ENCODE measurements around the gene ITIH4. TPM values are rescaled to one million over a fixed set of nuclear protein-coding genes. Genes with fewer than 3 reads are reported as not detected.

The ITIH4 gene
- total and polyA plus RNA-seq, 7 donors: 1.3 to 90.8 (median 29.2) TPM

DNA sequence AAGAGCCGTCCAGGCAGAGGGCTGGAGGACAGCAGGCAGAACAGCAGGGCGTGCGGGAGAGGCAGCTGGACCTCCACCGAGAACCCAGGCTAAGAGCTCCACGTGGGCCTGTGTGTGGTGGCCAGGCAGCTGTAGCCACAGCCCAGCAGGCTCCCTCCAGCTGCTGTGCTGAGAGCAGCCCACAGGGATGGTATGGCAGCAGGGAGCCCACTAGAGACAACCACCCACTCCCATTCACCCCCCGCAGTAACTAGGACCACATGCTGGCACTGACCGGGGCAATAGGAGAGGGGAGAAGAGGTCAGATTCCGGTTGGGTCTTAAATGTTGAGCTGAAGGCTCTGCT lies 29.9 kb upstream of the ITIH4 start:
- Histone ChIP-seq H3K27ac (no peak overlapping the region), H3K4me1 (no peaks in the 10 kb centered on the region), H3K9me3 (no peaks in the 10 kb centered on the region), H3K27me3 (ENCODE audit: insufficient read depth in 3 of 3, low read length in 2 of 3) (no peaks in the 10 kb centered on the region), H3K36me3 (ENCODE audit: insufficient read depth in 1 of 2, low read depth in 1 of 2) (peaks cover 0 to 15% of the 10 kb centered on the region in 2 donors), H3K4me3 (no peak overlapping the region)
- TF ChIP-seq CTCF (IDR thresholded peaks at IDR 0.05): no peak
- 63 to 81% (median 69%) methylated on average over 8 of the region's 8 CpGs for WGBS, 3 donors
- DNase-seq (no peak), ATAC-seq (no peak)
- intact Hi-C loops (cut with DNase I): no loop called here

- 73 to 93% (median 80%) methylated on average over 8 of the region's 8 CpGs for WGBS, 3 donors
Measured at GRCh38 chr3:52859686-52860423, 29.4 kb upstream of the ITIH4 start.

DNA sequence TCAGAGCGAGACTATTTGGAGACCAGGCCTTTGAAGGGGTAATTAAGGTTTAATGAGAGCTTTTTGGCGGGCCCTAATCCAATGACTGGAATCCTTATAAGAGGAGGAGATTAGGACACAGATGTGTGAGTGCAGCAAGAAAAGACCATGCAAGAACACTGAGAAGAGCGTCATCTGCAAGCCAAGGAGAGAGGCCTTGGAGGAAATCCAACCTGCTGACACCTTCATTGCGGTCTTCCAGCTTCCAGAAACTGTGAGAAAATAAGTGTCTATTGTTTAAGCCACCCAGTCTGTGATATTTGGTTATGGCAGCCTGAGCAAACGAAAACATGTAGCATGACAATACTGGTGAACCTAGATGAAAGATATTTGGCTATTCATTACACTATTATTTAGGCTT lies 27.4 kb upstream of the ITIH4 start:
- no peak overlapping the region for H3K27ac ChIP-seq
- no peaks in the 10 kb centered on the region for H3K27me3 ChIP-seq (ENCODE audit: insufficient read depth in 3 of 3, low read length in 2 of 3)
- no peaks in the 10 kb centered on the region for H3K4me1 ChIP-seq
- H3K9me3 ChIP-seq: no peaks in the 10 kb centered on the region
- DNase-seq (no peak), ATAC-seq (no peak)
- WGBS, 3 donors: 85 to 87% (median 87%) methylated on average over 5 of the region's 5 CpGs
- TF ChIP-seq CTCF (IDR thresholded peaks at IDR 0.05): no peak
- intact Hi-C loops (cut with DNase I): loop anchor here (10.0 kb wide), 2 partner anchors 127 to 337 kb away; no protein-coding TSS in a partner anchor
- H3K4me3 ChIP-seq: no peak overlapping the region
- peaks cover 2 to 31% of the 10 kb centered on the region in 2 donors for H3K36me3 ChIP-seq (ENCODE audit: insufficient read depth in 1 of 2, low read depth in 1 of 2)

More at GRCh38 chr3:52859686-52860423, 29.4 kb upstream of the ITIH4 start:
- no peaks in the 10 kb centered on the region for H3K4me1 ChIP-seq
- no peak overlapping the region for H3K27ac ChIP-seq
- ATAC-seq: no peak
- no peaks in the 10 kb centered on the region for H3K9me3 ChIP-seq
- intact Hi-C loops (cut with DNase I): loop anchor here (10.0 kb wide), 2 partner anchors 125 to 335 kb away; no protein-coding TSS in a partner anchor
- no peak overlapping the region for H3K4me3 ChIP-seq
- no peak for DNase-seq
- no peak for TF ChIP-seq CTCF (IDR thresholded peaks at IDR 0.05)
- H3K36me3 ChIP-seq (ENCODE audit: insufficient read depth in 1 of 2, low read depth in 1 of 2): peaks cover 0 to 20% of the 10 kb centered on the region in 2 donors
- H3K27me3 ChIP-seq (ENCODE audit: insufficient read depth in 3 of 3, low read length in 2 of 3): no peaks in the 10 kb centered on the region

GRCh38 chr3:52857133-52857532 lies 26.7 kb upstream of the ITIH4 start:
- Histone ChIP-seq H3K36me3 (ENCODE audit: insufficient read depth in 1 of 2, low read depth in 1 of 2) (peaks cover 2 to 37% of the 10 kb centered on the region in 2 donors), H3K4me3 (no peak overlapping the region), H3K4me1 (no peaks in the 10 kb centered on the region), H3K27ac (no peak overlapping the region), H3K27me3 (ENCODE audit: insufficient read depth in 3 of 3, low read length in 2 of 3) (no peaks in the 10 kb centered on the region), H3K9me3 (no peaks in the 10 kb centered on the region)
- 72 to 88% (median 86%) methylated on average over 3 of the region's 3 CpGs for WGBS, 3 donors
- intact Hi-C loops (cut with DNase I): loop anchor here (10.0 kb wide), 2 partner anchors 128 to 338 kb away; no protein-coding TSS in a partner anchor
- ATAC-seq: no peak
- TF ChIP-seq CTCF (IDR thresholded peaks at IDR 0.05): no peak
- DNase-seq: no peak
